Gastroesophageal sphincter (tissue), 3 donors: ENCODE data around the gene LYRM4.

Experiments used
- POLR2A ChIP-seq, 2 donors: fragments of 450-650 bp; IDR thresholded peaks; one replicate each; pipeline ENCODE4 v1.6.1; 2017; ENCODE audit warnings: antibody characterized with exemption in 2 of 2, mild to moderate bottlenecking in 2 of 2, moderate library complexity in 1 of 2
- POLR2AphosphoS5 ChIP-seq: sonication (generic); formaldehyde crosslinking; IDR thresholded peaks from one replicate; pipeline ENCODE4 v1.6.1; 2017; ENCODE audit warnings: antibody characterized with exemption
- TF ChIP-seq, protein P1 (sequence below), 4 experiments: fragments of 200-600 bp in 2 of 4; fragments of 450-650 bp in 2 of 4; sonication (generic) in 1 of 4; IDR thresholded peaks; one replicate each; pipeline ENCODE4 v1.5.1; 2017 to 2019; ENCODE audit warnings: antibody characterized with exemption in 4 of 4, mild to moderate bottlenecking in 2 of 4, moderate library complexity in 2 of 4

DNA sequence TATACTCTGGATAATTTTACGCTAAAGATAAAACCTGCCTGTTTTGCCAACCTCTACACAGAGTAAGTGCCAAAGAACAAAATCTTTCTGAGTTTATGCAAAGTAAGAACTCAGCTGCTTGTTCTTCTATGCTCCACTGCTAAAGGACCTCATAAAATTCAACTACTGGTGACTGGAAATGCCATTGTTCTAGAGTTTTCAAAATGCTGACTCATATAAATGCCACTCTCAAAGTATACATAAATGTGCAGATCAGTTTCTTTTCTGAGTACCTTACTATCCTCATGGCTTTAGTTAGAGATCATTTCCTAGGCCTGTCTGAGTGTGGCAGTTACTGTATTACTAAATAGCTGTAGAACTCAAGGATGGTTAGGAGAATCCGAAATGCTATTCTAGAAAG is 45.6 kb downstream of the LYRM4 start:
- TF ChIP-seq, protein P1, sequence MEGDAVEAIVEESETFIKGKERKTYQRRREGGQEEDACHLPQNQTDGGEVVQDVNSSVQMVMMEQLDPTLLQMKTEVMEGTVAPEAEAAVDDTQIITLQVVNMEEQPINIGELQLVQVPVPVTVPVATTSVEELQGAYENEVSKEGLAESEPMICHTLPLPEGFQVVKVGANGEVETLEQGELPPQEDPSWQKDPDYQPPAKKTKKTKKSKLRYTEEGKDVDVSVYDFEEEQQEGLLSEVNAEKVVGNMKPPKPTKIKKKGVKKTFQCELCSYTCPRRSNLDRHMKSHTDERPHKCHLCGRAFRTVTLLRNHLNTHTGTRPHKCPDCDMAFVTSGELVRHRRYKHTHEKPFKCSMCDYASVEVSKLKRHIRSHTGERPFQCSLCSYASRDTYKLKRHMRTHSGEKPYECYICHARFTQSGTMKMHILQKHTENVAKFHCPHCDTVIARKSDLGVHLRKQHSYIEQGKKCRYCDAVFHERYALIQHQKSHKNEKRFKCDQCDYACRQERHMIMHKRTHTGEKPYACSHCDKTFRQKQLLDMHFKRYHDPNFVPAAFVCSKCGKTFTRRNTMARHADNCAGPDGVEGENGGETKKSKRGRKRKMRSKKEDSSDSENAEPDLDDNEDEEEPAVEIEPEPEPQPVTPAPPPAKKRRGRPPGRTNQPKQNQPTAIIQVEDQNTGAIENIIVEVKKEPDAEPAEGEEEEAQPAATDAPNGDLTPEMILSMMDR (IDR thresholded peaks at IDR 0.05), result no peak
- TF ChIP-seq POLR2AphosphoS5 (no peak), POLR2A (IDR thresholded peaks at IDR 0.05) (no peak)
